Right lobe of liver (tissue), 4 donors: Measurements from ENCODE around the gene DDX20.

ENCODE experiments used
- CTCF ChIP-seq, 4 donors: fragments of 200-600 bp in 3 of 4; fragments of 450-650 bp in 1 of 4; IDR thresholded peaks; one replicate each; pipeline versions ENCODE4 v1.5.1 to v1.8.0; 2016 to 2022; ENCODE audit warnings: antibody characterized with exemption in 4 of 4, mild to moderate bottlenecking in 2 of 4
- POLR2A ChIP-seq: fragments of 450-650 bp; IDR thresholded peaks from one replicate; pipeline ENCODE4 v1.6.1; 2017; ENCODE audit warnings: antibody characterized with exemption, mild to moderate bottlenecking
- donor health status: DM: no; HTN: no; CAD: no.
- donor health status: DM: no; HTN: no; CAD: no.
- donor health status: DM: no; HTN: yes; CAD: no.

- no peak for TF ChIP-seq CTCF (IDR thresholded peaks at IDR 0.05)
- TF ChIP-seq POLR2A = no peak
These were observed 22.4 kb downstream of the DDX20 start for GRCh38 chr1:111778066-111778465.
